ENCODE results near the gene PLXDC2.

PLXDC2 gene

DNA sequence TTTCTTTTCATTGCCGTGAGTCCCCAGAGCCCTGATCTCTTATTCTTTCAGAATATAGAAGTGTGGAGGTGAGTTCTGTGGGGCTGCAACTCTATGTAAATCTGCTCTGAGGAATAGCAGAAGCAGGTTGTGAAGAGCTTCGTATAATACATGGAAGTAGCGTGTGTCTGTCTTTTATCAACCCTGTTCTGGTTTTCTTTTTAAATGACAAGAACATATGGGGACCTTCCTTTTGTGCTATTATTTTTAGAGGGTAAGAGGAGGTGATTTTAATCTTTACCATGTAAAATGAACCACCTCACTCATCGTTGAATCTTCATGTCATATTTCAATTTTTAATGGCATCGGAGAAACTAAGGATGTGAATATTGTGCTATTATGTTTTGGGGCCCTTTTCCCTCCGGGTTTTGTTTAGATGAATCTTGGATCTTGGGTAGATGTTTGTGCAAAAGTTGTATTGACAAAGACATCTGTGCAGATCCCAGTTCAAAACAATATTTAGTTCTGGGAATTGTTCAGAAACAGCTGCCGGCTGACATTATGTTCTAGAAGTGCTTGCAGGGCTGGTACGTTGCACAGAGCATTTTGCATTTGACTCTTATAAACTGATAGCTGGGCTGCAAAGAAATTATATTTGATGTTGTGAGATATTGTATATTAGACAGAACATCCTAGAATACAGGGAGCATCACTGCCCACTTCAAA is 46.7 kb downstream of the PLXDC2 start:
- H3K4me3 ChIP-seq (ENCODE audit: severe bottlenecking): no peak overlapping the region
- no peak for DNase-seq (ENCODE audit: low spot score)
- H3K36me3 ChIP-seq (ENCODE audit: low read depth): no peaks in the 10 kb centered on the region
- no peak for ATAC-seq (ENCODE audit: low read depth)
- no peaks in the 10 kb centered on the region for H3K4me1 ChIP-seq (ENCODE audit: insufficient read depth, poor library complexity, severe bottlenecking)
- H3K27me3 ChIP-seq (ENCODE audit: insufficient read depth, poor library complexity, severe bottlenecking): no peaks in the 10 kb centered on the region
- H3K9me3 ChIP-seq (ENCODE audit: severe bottlenecking): peaks cover 2% of the 10 kb centered on the region
- TF ChIP-seq, protein P1, sequence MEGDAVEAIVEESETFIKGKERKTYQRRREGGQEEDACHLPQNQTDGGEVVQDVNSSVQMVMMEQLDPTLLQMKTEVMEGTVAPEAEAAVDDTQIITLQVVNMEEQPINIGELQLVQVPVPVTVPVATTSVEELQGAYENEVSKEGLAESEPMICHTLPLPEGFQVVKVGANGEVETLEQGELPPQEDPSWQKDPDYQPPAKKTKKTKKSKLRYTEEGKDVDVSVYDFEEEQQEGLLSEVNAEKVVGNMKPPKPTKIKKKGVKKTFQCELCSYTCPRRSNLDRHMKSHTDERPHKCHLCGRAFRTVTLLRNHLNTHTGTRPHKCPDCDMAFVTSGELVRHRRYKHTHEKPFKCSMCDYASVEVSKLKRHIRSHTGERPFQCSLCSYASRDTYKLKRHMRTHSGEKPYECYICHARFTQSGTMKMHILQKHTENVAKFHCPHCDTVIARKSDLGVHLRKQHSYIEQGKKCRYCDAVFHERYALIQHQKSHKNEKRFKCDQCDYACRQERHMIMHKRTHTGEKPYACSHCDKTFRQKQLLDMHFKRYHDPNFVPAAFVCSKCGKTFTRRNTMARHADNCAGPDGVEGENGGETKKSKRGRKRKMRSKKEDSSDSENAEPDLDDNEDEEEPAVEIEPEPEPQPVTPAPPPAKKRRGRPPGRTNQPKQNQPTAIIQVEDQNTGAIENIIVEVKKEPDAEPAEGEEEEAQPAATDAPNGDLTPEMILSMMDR (IDR thresholded peaks at IDR 0.05; ENCODE audit: poor library complexity, severe bottlenecking): no peak
- H3K27ac ChIP-seq (ENCODE audit: poor library complexity, severe bottlenecking): no peak overlapping the region

DNA sequence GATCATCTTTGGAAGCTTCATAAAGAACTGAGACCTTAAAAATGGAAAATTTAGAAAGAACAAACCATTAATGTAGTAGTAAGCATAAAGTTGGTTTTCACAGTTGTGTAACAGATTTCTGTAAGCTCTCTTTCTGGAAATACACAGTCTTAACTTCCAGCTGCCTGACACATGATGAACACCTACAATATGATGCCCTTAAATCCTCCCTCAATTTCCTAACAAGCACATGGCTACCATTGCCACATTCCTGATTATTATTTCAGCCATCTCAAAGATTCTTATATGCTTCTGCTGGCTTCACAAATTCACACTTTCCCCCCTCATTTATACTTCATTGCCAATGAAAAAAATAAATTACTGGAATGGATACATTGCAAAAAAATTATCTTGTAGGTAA is 49.4 kb downstream of the PLXDC2 start:
- Histone ChIP-seq H3K36me3 (ENCODE audit: low read depth) (no peaks in the 10 kb centered on the region), H3K4me3 (ENCODE audit: severe bottlenecking) (no peak overlapping the region), H3K27ac (ENCODE audit: poor library complexity, severe bottlenecking) (no peak overlapping the region), H3K27me3 (ENCODE audit: insufficient read depth, poor library complexity, severe bottlenecking) (no peaks in the 10 kb centered on the region), H3K9me3 (ENCODE audit: severe bottlenecking) (peaks cover 2% of the 10 kb centered on the region), H3K4me1 (ENCODE audit: insufficient read depth, poor library complexity, severe bottlenecking) (no peaks in the 10 kb centered on the region)
- TF ChIP-seq, protein P1 (IDR thresholded peaks at IDR 0.05; ENCODE audit: poor library complexity, severe bottlenecking): no peak
- DNase-seq (ENCODE audit: low spot score) (no peak), ATAC-seq (ENCODE audit: low read depth) (no peak)

DNA sequence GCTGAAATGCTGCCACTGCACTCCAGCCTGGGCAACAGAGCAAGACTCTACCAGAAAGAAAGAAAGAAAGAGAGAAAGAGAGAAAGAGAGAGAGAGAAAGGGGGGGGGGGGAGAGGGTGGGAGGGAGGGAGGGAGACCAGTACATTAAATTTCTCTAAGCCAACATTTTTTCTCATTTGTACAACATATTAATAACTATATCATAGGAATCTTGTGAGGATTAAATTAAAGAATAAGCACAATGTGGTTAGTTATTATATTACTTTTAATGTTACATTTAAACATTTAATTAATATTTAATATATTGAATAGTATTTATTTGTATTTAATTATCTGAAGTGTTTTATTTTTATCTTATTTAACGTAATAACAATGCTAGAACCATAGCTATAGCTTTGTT is 53.1 kb downstream of the PLXDC2 start:
- H3K27me3 ChIP-seq (ENCODE audit: insufficient read depth, poor library complexity, severe bottlenecking): no peaks in the 10 kb centered on the region
- H3K4me1 ChIP-seq (ENCODE audit: insufficient read depth, poor library complexity, severe bottlenecking): no peaks in the 10 kb centered on the region
- ATAC-seq (ENCODE audit: low read depth): no peak
- no peak for DNase-seq (ENCODE audit: low spot score)
- H3K9me3 ChIP-seq (ENCODE audit: severe bottlenecking): no peaks in the 10 kb centered on the region
- TF ChIP-seq, protein P1 (IDR thresholded peaks at IDR 0.05; ENCODE audit: poor library complexity, severe bottlenecking): no peak
- no peak overlapping the region for H3K27ac ChIP-seq (ENCODE audit: poor library complexity, severe bottlenecking)
- no peaks in the 10 kb centered on the region for H3K36me3 ChIP-seq (ENCODE audit: low read depth)
- no peak overlapping the region for H3K4me3 ChIP-seq (ENCODE audit: severe bottlenecking)

DNA sequence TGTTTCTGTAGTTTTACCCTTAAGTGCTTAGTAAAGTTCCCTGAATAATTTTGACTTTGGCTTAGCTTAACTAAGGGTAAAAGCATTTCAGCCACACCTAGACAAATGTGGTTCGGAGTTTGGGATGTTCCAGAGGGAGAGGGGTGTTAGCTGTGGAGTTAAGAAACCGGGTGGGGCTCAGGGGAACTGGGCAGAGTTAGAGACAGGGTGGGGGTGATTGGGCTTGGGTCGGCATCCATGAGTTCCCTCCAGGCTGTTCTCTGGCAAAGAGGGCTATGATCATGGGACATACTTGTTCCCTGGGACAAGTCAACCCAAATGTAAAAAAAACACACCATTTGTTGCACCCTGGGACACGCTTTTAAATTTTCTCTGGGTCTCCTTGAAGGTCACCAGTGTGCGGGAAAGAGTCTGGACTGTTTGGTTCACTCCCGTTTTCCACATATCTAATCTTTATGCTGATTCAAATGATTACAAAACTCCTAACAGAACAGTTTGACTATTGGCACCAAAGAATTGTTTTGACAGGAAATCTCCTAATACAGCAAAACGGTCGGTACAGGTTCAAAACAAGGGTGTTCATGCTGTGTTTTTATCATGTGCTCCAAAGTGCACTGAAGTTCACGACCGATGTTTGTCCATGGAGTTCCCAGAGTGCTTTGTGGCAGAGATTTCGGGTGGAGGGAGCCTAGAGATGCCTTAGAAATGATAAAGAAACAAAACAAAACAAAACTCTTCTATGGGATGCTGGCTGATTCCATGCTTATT is 56.5 kb downstream of the PLXDC2 start:
- no peak for DNase-seq (ENCODE audit: low spot score)
- ATAC-seq (ENCODE audit: low read depth): no peak

More for the DNA sequence above, 56.5 kb downstream of the PLXDC2 start:
- no peaks in the 10 kb centered on the region for H3K36me3 ChIP-seq (ENCODE audit: low read depth)
- TF ChIP-seq, protein P1 (IDR thresholded peaks at IDR 0.05; ENCODE audit: poor library complexity, severe bottlenecking): no peak
- no peak overlapping the region for H3K27ac ChIP-seq (ENCODE audit: poor library complexity, severe bottlenecking)
- no peaks in the 10 kb centered on the region for H3K4me1 ChIP-seq (ENCODE audit: insufficient read depth, poor library complexity, severe bottlenecking)
- no peak overlapping the region for H3K4me3 ChIP-seq (ENCODE audit: severe bottlenecking)
- H3K9me3 ChIP-seq (ENCODE audit: severe bottlenecking): no peaks in the 10 kb centered on the region
- no peaks in the 10 kb centered on the region for H3K27me3 ChIP-seq (ENCODE audit: insufficient read depth, poor library complexity, severe bottlenecking)

Data from RWPE2 (cell line).